AG09309 (cell line): Measurements from ENCODE around the gene IQGAP1.

Experiments used
- DNase-seq: peaks from one replicate; pipeline ENCODE4 v3.0.0-alpha.2; 2010; ENCODE audit warnings: low read depth
- H3K4me3 ChIP-seq: 2 replicates; pipeline ENCODE4 v1.5.1; 2011; ENCODE audit warnings: mild to moderate bottlenecking, low read depth, low read length, moderate library complexity; ENCODE audit not compliant: control insufficient read depth
- CTCF ChIP-seq: IDR thresholded peaks from 2 replicates; pipeline ENCODE4 v1.5.1; 2011; ENCODE audit warnings: mild to moderate bottlenecking, low read depth, low read length, inconsistent platforms; ENCODE audit not compliant: insufficient read depth, control insufficient read depth; ENCODE audit errors: missing control alignments

Gene IQGAP1

GRCh38 chr15:90531147-90531546, 143.1 kb downstream of the IQGAP1 start:
- peak overlapping the region; percentile 76 for H3K4me3 ChIP-seq
- DNase-seq, result no peak
- TF ChIP-seq CTCF, result no peak

GRCh38 chr15:90535254-90535653, 147.2 kb downstream of the IQGAP1 start:
- H3K4me3 ChIP-seq, result no peak overlapping the region
- no peak for TF ChIP-seq CTCF
- no peak for DNase-seq

- DNase-seq, result no peak
- TF ChIP-seq CTCF, result no peak
- no peak overlapping the region for H3K4me3 ChIP-seq
These were observed 151.7 kb downstream of the IQGAP1 start for GRCh38 chr15:90539789-90540188.

GRCh38 chr15:90540768-90541167, 152.7 kb downstream of the IQGAP1 start:
- no peak overlapping the region for H3K4me3 ChIP-seq
- no peak for DNase-seq
- no peak for TF ChIP-seq CTCF

DNA sequence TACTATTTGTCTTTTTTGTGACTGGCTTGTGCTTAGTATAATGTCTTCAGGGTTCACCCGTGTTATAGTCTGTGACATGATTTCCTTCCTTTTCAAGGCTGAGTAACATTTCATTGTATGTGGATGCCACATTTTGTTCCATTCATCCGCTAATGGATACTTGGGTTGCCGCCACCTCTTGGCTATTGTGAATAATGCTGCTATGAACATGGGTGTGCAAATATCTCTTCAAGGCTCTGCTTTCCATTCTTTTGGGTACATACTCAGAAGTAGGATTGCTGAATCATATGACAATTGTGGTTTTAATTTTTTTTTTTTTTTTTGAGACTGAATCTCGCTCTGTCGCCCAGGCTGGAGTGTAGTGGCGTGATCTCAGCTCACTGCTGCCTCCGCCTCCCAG, 157.1 kb downstream of the IQGAP1 start:
- TF ChIP-seq CTCF, result no peak
- DNase-seq, result no peak
- H3K4me3 ChIP-seq, result no peak overlapping the region

DNA sequence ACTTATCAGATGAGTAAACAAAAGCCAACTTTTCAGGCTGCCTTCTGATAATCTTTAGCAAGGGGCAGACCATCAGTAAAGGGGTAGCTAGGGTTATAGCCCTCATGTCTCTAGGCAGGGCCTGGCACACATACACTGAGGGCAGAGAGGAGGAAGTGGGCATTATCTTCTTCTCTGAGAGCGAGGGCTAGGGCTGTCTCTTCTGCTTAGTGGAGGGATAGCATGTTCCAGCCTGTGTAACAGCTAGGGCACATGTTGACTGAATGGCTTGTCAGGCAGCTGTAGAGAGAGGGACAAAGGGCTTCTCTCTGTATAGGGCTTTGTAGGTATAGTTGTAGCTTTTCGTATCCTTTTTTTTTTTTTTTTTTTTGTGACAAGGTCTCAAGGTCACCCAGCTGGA, 159.5 kb downstream of the IQGAP1 start:
- TF ChIP-seq CTCF, result no peak
- no peak for DNase-seq
- no peak overlapping the region for H3K4me3 ChIP-seq

GRCh38 chr15:90550919-90551318, 162.9 kb downstream of the IQGAP1 start:
- H3K4me3 ChIP-seq, result no peak overlapping the region
- no peak for DNase-seq
- TF ChIP-seq CTCF, result no peak
